ENCODE results near the gene HEXIM2.
A peak's percentile ranks its signal among the peaks of the same experiment; 100 is the strongest.

Gene HEXIM2

DNA sequence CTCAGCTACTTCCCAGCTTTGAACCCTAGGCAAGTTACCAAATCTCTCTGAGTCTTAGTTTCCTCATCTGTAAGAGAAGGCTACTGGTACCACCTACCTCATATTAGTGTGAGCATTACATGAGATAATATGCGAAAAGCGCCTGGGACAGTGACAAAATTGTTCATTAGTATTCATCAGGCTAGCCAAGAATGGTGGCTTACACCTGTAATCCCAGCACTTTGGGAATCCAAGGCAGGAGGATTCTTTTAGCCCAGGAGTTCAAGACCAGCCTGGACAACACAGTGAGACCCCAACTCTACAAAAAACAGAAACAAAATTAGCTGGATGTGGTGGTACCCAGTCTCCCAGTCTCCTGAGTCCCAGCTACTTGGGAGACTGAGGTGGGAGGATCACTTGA lies 32.7 kb upstream of the HEXIM2 start:
- no peak for DNase-seq

DNA sequence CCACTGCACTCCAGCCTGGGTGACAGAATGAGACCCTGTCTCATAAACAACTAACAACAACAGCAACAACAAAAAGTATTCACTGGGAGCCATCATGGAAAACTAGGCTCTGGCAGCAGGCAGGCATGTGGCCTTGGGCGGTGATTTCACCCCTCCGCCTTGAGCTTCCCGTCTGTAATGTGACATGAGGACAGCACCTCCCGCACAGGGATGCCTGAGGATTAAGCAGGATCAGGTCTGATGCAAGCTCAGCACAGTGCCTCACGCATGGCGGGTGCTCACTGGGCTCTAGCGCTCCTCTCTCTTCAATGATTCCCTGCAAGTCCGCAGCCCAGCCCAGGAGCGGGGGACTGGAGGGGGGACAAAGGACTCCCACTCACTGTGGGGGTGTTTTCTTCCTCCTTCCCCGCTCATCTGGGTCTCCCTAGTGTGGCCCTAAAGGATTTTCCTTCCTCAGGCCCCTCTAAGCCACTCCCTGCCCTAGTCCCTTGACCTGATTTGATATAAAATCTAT lies 32.2 kb upstream of the HEXIM2 start:
- DNase-seq, result no peak

DNA sequence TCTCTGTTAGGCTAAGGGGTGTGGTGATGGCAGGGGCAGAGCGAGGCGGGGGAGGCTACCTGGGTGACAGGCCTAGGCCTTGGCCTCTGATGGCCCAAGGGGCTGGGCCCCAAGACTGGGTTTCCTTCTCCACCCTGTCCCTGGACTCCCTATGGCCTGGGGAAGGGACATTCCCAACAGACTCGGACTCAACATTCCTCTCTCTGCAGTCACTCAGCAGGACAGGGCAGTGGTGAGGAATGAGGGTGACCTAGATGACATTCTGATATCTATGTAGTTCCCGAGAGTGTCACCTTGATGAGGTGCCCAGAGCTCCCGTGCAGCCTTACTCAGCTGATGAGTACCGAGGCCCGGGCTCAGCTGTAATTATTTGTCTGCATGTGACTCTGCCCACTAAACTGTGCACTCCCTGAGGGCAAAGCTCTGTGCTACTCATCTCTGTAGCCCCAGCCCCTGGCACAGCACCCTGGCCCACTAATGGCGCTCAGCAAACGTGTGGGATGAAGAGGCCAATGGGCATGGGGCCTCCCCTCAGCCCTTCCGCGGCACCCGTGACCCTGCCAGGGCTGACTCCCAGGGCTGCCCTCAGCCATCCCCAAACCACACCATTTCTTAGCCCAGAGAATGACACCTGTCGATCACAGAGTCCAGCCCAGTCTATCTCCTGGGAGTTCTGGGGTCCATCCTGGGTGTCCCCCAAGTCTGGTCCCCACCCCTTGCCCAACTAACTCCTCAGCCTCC lies 31.6 kb upstream of the HEXIM2 start:
- DNase-seq, result no peak

DNA sequence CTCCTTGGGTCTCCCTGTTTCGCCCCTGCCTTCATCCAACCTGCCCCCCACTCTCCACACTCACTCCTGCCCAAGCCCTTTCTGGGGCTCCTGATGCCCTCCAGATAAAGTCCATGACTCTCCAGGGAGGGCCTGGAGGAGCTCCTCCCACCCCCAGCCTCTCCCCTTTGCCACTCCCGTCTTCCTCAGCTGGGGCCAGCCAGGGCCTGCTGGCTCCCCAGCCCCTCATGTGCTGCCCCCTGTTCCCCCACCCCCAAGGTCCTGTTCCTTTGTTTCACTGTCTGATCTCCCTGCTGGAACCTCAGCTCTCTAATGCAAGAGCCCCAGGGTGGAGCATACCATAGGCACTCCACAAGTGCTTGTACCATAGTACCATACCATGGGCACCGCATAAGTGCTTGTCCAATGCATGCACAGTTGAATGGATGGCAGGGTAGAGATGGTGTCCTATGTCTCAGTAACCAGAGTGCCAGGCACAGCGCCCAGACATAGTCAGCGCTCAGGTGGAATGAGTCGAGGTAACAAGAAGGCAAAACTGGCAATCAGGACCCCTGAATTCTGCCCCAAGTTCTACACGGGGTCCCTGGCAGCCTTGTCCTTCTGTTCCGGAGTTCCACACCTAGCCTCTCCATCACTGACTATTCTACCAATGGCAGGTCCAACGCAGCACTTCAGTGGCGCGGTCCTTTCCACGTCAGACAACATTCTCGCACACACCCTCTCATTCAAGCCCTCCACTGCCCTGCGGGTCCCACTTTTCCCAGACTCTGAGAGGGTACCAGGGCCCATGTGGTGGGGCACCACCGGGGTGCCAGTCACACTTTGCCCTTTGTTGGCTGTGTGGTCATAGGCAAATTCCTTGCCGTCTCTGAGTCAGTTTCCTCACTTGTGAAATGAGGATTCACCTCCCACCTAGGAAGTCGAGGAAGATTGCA lies 30.7 kb upstream of the HEXIM2 start:
- DNase-seq, result no peak

DNA sequence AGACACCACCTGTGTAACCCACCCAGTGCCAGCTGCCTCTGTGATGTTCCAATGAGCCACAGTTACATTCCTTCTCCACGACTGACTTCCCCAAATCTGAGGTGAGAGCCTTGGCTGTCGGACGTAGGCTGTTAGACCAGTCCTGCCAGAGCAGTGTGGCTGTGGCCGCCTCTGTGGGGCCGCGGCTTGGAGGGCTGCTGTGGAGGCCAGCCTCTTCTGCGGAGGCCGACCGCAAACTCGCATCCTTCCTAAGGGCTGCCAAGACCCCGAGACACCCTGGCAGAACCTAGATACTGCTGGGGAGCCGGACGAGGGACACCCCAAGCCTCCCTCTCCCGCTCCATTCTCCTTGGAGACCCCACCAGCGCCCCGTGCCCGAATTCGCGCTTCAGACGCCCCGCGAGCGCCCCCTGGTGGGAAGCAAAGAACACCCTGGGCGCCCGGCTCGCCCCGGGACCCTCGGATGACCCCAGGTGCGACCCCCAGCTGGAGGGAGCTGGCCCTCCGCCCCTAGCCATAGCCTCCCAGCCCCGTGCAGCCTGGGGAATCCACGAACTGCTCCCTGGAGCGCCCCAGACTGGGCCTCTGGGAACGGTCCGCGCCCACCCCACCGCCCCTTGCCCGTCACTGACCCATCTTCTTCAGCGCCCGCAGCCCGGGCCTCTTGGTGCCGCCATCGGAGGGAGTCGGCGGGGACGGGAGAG lies 29.9 kb upstream of the HEXIM2 start:
- DNase-seq, result peak in 2 of 3 donors; percentile 48 to 76

DNA sequence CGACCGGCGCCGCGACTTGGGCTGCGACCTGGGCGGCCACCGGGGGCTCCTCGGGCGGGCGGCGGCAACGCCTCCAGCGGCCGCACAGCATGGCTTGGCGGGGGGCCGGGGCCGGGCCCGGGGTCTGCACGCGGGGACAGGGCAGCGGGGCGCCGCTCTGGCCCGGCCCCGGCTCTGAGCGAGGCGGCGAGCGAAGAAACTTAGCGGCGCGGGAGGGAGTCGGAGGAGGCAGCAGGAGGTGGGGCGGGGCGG lies 29.4 kb upstream of the HEXIM2 start, which contains the start of gene PLCD3:
Gene PLCD3 (minus strand): TSS at position 196 of the 252 bp plus-strand sequence. CDS start 105 bp downstream, at position 91.
- no peak for DNase-seq

DNA sequence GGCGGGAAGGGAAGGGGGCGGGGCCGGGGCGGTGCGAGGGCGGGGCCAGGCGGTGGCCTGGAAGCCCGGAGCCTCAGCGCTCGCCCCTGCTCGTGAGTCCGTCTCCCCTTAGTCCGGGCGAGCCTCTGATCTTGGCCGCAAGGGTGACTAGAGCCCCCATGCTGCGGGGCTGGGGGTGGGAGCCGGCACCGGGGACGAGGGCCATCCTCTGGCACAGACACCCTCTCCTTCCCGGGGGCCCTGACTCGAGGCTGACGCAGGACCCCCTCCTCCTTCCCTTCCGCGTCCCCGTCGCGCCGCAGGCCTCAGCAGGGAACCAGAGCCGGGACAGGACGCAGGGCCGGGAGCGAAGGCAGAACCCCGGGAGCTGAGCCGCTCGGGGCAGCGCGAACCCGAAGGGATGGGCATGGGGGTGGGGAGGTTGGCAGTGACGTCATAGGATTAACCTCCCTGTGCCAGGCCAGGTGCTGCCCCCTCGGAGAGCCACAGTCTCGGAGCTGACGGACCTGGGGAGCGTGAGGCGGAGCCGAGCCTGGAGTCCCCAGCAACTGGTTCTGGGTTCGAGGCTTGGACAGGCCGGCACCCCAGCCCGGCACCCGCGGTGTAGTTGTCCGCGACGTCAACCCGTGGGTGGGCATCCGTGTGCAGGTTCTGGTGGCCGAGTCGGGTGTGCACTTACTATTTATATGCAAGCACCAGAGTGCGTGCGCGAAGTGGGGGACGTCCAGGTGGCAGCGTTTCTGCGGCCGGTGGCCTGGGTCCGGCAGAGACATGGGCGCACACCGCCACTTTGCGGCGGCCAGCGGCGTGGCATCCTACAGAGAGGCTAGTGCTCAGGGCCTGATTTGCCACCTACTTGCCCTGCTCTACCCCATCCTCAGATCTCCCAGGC lies 28.9 kb upstream of the HEXIM2 start:
- DNase-seq, result peak; percentile 79 to 91 (median 84)

DNA sequence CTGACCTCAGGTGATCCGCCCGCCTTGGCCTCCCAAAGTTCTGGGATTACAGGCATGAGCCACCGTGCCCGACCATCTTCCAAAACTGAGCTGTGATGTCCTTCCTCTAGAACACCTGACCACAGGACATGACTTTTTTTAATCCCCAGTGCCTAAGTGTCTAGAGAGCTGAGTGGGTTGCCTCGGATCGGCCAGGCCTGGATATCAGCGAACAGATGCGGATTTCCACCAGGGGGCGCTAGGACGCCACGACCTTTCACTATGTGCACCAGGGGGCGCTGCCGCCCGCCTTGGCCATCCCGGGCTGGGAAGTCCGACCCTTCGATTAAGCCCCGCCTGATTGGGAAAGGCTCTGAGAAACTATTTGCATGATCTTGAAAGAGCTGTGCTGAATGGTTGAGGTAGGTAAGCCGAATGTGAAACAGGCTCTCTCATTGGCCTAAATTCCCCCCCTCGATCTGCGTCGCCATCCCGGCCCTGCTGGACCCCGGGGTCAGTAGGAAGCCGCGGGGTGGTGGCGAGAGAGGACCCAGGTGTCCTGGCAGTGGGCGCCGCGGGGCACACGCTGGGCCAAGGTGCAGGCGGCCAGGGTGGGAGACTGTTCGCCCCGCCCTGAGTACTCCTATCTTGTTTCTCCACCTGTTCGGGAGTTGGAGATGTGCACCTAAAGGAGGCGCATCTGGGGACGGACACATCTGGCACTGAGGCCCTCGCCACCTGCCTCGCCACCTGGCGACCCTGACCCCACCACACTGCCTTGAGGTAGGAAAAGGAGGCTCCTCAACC lies 26.3 kb upstream of the HEXIM2 start, which contains the start of gene ACBD4:
Gene ACBD4 (plus strand): TSS at position 496 of the 786 bp plus-strand sequence. CDS start 458 bp downstream, outside the sequence.
- peak; percentile 98 to 99 (median 99) for DNase-seq

DNA sequence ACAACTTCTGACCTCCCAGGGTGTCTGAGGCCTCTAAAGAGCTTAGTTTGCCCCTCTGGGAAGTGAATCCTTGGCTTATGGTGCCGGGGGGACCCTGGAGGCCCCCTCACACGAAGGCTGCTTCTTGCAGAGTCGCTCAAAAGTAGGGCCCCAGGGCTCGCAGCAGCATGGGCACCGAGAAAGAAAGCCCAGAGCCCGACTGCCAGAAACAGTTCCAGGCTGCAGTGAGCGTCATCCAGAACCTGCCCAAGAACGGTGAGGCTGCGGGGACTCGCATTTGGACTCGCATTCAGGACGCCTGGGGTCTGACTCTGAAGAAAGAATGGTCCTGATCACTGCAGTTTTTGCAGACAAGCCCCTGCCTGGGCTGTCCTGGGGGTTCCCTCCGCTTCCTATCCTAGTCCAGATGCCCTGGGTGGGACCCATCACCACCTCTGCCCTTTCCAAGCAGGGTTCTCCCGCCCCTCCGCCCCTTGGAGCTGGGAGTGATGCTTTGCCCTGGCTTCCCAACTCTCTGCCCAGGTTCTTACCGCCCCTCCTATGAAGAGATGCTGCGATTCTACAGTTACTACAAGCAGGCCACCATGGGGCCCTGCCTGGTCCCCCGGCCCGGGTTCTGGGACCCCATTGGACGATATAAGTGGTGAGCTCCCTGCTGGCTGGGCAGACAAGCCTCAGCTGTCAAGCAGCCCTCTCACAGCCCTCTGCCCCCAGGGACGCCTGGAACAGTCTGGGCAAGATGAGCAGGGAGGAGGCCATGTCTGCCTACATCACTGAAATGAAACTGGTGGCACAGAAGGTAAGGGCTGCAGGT lies 25.5 kb upstream of the HEXIM2 start:
- DNase-seq, result no peak

DNA sequence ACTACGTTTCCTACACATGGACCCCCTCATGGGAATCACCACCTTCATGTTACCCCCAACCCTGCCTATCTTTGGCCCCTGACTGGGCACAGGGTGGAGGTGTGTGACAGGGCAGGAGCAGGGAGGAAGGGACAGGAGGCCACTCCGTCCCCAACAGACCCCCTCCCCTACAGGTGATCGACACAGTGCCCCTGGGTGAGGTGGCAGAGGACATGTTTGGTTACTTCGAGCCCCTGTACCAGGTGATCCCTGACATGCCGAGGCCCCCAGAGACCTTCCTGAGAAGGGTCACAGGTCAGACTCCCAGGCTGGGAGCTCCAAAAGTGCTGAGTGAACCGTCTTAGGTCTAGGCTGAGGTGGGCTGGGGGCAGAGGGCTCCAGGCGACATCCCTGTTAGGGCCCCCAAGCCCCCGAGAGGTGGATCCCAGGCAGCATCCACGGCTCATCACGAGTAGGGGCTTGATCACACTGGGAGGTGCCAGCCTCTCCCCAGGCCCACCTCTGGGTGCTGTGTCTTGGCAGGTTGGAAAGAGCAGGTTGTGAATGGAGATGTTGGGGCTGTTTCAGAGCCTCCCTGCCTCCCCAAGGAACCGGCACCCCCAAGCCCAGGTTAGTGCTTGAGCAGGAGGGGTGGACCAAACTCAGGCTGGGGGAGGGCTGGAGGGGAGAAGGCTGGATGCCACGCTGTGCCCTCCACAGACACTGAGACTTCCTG lies 24.7 kb upstream of the HEXIM2 start:
- DNase-seq, result no peak

DNA sequence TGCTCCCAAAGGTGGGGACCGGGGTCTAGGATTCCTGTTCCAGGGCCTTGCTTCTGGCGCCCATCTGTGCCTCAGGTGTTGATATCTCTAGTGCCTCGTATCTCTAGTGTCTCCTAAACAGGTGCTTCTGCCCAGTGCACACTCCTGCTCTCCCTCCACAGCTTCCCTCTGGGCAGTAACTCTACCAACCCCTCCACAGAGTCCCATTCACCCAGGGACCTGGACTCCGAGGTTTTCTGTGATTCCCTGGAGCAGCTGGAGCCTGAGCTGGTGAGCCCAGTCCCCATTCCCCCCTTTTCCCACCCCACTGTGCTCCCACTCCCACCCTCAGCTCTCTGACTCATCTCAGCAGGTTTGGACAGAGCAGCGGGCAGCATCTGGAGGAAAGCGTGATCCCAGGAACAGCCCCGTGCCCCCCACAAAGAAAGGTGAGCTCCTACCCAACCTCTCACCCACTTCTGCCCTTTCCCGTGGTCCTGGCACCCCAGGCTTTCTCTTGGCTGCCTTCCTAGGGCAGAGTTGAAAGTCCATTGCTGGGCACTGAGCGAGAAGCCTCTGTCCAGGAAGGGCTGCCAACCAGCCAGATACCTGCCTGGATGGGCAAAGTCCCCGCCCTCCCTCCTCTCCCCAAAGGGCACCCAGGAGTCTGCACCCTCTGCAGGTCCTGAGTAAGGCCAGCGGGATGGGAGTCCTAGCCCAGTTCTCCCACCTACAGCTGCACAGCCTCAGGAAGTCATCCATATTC lies 23.9 kb upstream of the HEXIM2 start:
- DNase-seq, result no peak

DNA sequence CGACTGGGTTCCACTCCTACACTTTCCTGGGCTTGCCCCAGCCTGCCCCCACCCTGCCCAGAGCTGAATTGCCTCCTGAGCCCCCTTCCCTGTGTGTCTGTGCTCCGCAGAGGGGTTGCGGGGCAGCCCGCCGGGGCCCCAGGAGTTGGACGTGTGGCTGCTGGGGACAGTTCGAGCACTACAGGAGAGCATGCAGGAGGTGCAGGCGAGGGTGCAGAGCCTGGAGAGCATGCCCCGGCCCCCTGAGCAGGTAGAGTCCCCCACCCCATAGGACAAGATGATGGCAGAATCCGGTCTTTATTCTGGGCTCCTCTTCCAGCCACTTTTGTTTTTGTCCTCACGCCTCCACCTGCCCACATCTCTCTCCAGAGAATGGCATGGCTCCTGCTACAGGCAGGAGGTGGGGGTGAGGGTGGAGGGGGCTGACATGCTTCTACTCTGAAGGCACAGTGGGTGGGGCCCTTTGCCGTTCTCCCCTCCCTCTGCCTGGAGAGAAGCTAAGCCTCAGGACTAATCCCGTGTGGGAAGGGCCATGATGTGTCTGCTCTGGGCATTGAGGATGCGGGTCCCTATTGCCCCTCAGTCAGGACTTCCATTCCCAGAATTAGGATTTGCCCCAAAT lies 22.7 kb upstream of the HEXIM2 start:
- no peak for DNase-seq

DNA sequence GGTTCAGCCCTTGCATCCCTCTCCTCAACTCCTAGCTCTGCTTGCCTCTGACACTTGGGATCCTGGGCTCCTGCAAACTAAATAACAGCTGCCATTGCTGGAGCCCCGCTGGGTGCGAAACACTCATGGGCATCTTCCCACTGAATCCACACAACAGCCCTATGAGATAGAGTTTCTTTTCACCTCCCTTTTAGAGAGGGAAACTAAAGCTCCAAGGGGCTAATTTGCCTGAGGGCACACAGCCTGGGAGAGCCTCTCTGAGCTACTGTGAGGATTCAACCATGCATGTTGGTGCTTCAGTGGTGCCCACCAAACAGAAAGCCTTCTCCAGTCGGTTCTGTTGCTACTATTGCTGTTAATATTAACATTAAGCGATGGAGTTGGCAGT lies 22.1 kb upstream of the HEXIM2 start:
- DNase-seq, result no peak

DNA sequence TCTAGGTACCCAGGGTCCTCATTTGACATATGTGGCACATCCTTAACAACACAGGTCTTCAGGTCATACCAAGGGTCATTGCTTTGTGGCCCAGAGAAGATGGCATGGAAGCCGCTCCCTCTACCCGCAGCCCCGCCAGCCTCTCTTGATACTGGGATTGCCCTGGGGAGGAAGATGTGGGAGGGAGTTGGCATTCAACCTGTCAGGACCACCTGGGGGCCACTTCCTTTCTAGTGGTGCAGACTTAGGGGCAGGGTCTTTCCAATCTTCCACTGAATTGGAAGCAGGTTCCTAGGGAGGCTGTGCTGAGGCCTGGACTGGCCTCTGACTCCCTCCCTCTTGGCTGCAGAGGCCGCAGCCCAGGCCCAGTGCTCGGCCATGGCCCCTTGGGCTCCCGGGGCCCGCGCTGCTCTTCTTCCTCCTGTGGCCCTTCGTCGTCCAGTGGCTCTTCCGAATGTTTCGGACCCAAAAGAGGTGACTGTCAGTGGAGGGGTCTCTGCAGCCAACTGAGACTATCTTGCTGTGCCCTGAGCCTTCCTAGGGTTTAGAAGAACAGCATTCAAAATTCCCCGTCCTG lies 18.5 kb upstream of the HEXIM2 start:
- no peak for DNase-seq

DNA sequence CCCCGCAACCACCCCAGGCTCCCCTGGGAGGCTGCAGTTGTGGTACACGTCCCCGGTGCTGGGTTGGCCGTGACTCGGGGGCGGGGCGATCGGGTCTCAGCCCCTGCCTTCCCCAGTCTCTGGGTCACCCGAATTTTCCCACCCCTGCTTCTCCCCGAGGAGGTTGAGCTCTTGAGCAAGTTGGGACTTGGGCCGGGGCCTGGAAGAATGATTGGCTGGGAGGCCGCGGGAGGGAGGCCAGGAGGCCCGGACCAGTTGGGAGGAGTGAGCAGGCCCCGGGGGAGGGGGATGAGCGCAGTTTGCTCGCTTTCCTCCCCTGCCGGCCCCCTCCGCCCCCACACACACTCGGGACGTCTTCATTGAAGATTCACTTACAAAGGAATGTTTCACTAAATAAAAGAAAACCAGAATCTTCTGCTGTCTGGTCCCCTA lies 17.9 kb upstream of the HEXIM2 start:
- peak; percentile 75 to 88 (median 82) for DNase-seq

DNA sequence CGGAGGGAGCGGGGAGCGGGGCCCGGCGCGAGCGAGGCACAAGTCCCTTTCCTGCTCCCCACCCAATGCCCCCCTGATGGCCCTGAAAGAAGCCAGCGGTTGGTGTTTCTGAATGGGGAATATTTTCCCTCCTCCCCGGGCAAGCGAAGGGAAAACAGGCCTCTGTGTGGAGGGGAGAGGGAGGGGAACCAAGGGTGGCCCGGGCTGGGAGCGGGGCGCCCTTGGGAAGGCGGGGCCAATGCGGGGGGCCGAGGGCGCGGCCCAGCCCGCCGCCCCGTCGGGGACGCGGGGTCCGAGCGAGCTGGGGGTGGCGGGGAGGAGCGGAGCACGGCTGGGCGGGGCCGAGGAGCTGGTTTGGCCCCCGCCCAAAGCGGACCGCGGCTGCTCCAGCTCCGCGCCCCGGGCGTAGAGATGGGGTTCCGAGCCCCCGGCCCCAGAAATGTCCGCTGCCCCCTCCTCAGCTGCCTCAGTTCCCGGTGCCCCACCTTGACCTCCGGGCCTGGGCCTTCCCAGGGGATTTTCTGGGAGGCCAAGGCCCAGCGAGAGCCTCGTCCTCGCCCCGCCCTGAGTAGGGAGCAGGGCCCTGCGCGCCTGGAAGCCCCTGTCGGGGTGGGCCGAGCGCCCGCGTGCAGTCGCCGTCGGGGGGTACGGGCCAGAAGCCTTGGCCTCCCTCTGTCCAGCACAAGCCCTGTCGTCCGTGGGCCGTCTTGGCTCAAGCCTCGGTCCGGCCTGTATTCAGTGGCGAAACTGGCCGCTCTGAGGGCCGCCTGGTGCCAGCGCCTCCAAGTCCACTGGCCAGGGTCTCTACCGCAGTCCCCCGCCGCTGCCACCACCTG lies 17.3 kb upstream of the HEXIM2 start:
- DNase-seq, result peak in 1 of 3 donors; percentile 53

DNA sequence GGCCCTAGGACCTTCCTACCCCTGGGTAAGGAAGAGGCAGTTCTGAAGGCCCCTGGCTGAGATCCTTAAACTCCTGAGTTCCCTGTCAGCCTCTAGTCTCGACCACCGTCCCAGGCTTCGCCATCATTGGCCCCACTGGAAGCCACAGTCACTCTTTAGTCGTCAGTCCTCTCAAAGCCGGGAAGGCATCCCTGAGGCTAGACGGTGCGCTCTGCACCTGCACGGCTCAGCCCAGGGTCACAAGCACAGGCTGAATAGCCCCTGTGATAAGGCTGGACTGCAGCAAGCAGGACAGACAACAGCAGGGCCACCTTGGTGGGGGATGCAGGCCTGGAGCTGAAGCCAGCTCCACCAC lies 16.7 kb upstream of the HEXIM2 start:
- DNase-seq, result no peak
